GM12878 (cell line): ENCODE data around the gene ASPG. TPM values are rescaled to one million over a fixed set of nuclear protein-coding genes. Genes with fewer than 3 reads are reported as not detected.

Experiments
- ATAC-seq: fragments of 200-7000 bp; cut with Tn5 transposase; 3 replicates; pipeline ENCODE4 v1.9.1; 2020; ENCODE audit warnings: mild to moderate bottlenecking, moderate library complexity
- BruUV-seq: library from RNA; stranded (reverse); fragments of 400-500 nt; replicated peaks from 2 replicates; lab custom pipeline; 2021; lab: Mats Ljungman, UMichigan
- CTCF ChIA-PET: fragments of 300-600 bp; sonication (Branson Sonifier 250); formaldehyde crosslinking; extraction: SDS; loops from one replicate; lab custom pipeline; 2021; ENCODE audit warnings: inconsistent platforms; lab: Yijun Ruan, JAX
- POLR2A ChIA-PET: fragments of 350-600 bp; formaldehyde crosslinking; extraction: SDS; loops from one replicate; lab custom pipeline; 2021; ENCODE audit warnings: inconsistent platforms; lab: Charles Lee
- RAD21 ChIA-PET: fragments of 300-600 bp; sonication (Branson Sonifier 250); formaldehyde crosslinking; loops from one replicate; lab custom pipeline; 2023; ENCODE audit warnings: antibody characterized with exemption; ENCODE audit not compliant: unreplicated experiment; lab: Charles Lee
- SMC1A ChIA-PET: fragments of 300-600 bp; sonication (Branson Sonifier 250); formaldehyde crosslinking; loops from one replicate; lab custom pipeline; 2023; ENCODE audit not compliant: unreplicated experiment, uncharacterized antibody; lab: Charles Lee
- DNase-seq: peaks from one replicate; pipeline ENCODE4 v3.0.0-alpha.2; 2011; ENCODE audit warnings: low read depth, low spot score
- FAIRE-seq: peaks from 3 replicates; lab custom pipeline; 2011; peaks lifted over from hg19 to GRCh38; lab: Jason Lieb, UNC
- H2AFZ ChIP-seq: 2 replicates; pipeline ENCODE4 v1.6.0; 2011; ENCODE audit warnings: low read depth, low read length, control low read depth; ENCODE audit not compliant: control insufficient read depth
- H3K27ac ChIP-seq: 2 replicates; pipeline ENCODE4 v1.5.1; 2011; ENCODE audit warnings: control low read depth; ENCODE audit not compliant: control insufficient read depth, insufficient read depth
- H3K27me3 ChIP-seq, 2 experiments: replicated peaks in 1 of 2; 2 replicates each; pipeline versions ENCODE4 v1.6.0 to v1.6.1; 2011; ENCODE audit warnings: low read length in 1 of 2; ENCODE audit not compliant: control insufficient read depth in 2 of 2, insufficient read depth in 2 of 2
- H3K36me3 ChIP-seq, 2 experiments: 2 replicates each; pipeline ENCODE4 v1.5.1; 2011; ENCODE audit warnings: low read length in 1 of 2; ENCODE audit not compliant: control insufficient read depth in 2 of 2, insufficient read depth in 2 of 2
- H3K4me1 ChIP-seq: 2 replicates; pipeline ENCODE4 v1.6.1; 2011; ENCODE audit warnings: mild to moderate bottlenecking, low read length, moderate library complexity, mixed read lengths; ENCODE audit not compliant: control insufficient read depth, insufficient read depth
- H3K4me2 ChIP-seq: 2 replicates; pipeline ENCODE4 v1.6.0; 2011; ENCODE audit warnings: control low read depth; ENCODE audit not compliant: control insufficient read depth, insufficient read depth
- H3K4me3 ChIP-seq: fragments of 200-600 bp; sonication (generic); 2 replicates; pipeline ENCODE4 v1.5.1; 2016
- H3K79me2 ChIP-seq: 2 replicates; pipeline ENCODE4 v1.6.0; 2011; ENCODE audit warnings: low read length; ENCODE audit not compliant: control insufficient read depth, insufficient read depth
- H3K9ac ChIP-seq: 2 replicates; pipeline ENCODE4 v1.8.0; 2011; ENCODE audit warnings: low read length, control low read depth, mixed read lengths; ENCODE audit not compliant: control insufficient read depth, insufficient read depth
- H3K9me3 ChIP-seq: replicated peaks from 3 replicates; pipeline ENCODE4 v1.5.1; 2011; ENCODE audit warnings: mild to moderate bottlenecking, low read length; ENCODE audit not compliant: control insufficient read depth, insufficient read depth
- H4K20me1 ChIP-seq: 2 replicates; pipeline ENCODE4 v1.6.0; 2011; ENCODE audit not compliant: control insufficient read depth, insufficient read depth
- ASH2L ChIP-seq: fragments of 300-600, 200-600 bp; sonication (generic); IDR thresholded peaks from 2 replicates; pipeline ENCODE4 v1.6.1; 2017; ENCODE audit warnings: low read depth, mild to moderate bottlenecking, borderline replicate concordance
- EP300 ChIP-seq, 2 experiments: fragments of 150-350 bp in 1 of 2; IDR thresholded peaks; 2 replicates each; pipeline ENCODE4 v1.6.1; 2011 to 2012; ENCODE audit warnings: low read depth in 2 of 2, low read length in 2 of 2, borderline replicate concordance in 1 of 2, improper control_type of control experiment in 1 of 2, inconsistent platforms in 1 of 2; ENCODE audit not compliant: control insufficient read depth in 1 of 2
- MXI1 ChIP-seq: fragments of 150-350 bp; IDR thresholded peaks from 2 replicates; pipeline ENCODE4 v1.6.1; 2011; ENCODE audit warnings: low read depth, mild to moderate bottlenecking, inconsistent platforms, low read length, improper control_type of control experiment
- RAD21 ChIP-seq: IDR thresholded peaks from 2 replicates; pipeline ENCODE4 v1.6.1; 2011; ENCODE audit warnings: mild to moderate bottlenecking, low read depth, low read length, moderate library complexity; ENCODE audit not compliant: insufficient read depth
- RBBP5 ChIP-seq: fragments of 200-600 bp; sonication (generic); conservative IDR thresholded peaks from 2 replicates; pipeline ENCODE4 v1.6.1; 2016
- RCOR1 ChIP-seq: conservative IDR thresholded peaks from 2 replicates; pipeline ENCODE4 v1.6.1; 2012; ENCODE audit warnings: low read depth, low read length, improper control_type of control experiment
- RELA ChIP-seq: fragments of 450-650 bp; IDR thresholded peaks from 2 replicates; pipeline ENCODE4 v1.8.0; 2014; ENCODE audit warnings: borderline replicate concordance; ENCODE audit not compliant: partially characterized antibody
- SIX5 ChIP-seq: IDR thresholded peaks from 2 replicates; pipeline ENCODE4 v1.6.1; 2011; ENCODE audit warnings: mild to moderate bottlenecking, low read depth, low read length, moderate library complexity; ENCODE audit not compliant: severe bottlenecking
- SMARCA5 ChIP-seq: fragments of 450-650 bp; IDR thresholded peaks from 2 replicates; pipeline ENCODE4 v1.6.1; 2017; ENCODE audit warnings: mild to moderate bottlenecking
- TARDBP ChIP-seq: IDR thresholded peaks from 2 replicates; pipeline ENCODE4 v1.6.1; 2016; ENCODE audit warnings: borderline replicate concordance
- TCF3 ChIP-seq: IDR thresholded peaks from 2 replicates; pipeline ENCODE4 v1.6.1; 2012; ENCODE audit warnings: low read depth, mild to moderate bottlenecking, low read length, borderline replicate concordance; ENCODE audit not compliant: insufficient read depth
- ZZZ3 ChIP-seq: IDR thresholded peaks from 2 replicates; pipeline ENCODE4 v1.6.1; 2011; ENCODE audit warnings: low read depth; ENCODE audit not compliant: control insufficient read depth, insufficient read length
- WGBS: methylation state at CpG from one replicate; pipeline ENCODE4 v1.1.6; 2016; ENCODE audit warnings: low lambda C conversion rate; ENCODE audit not compliant: insufficient replicate concordance, insufficient coverage; ENCODE audit errors: missing lambda C conversion rate; 5-methylcytosine and 5-hydroxymethylcytosine counted together
- in situ Hi-C: fragments of 300-500 bp; cut with MboI; formaldehyde crosslinking; loops from 9 replicates; pipeline ENCODE4 v1.14.3; 2018; ENCODE audit warnings: mixed read lengths
- intact Hi-C: fragments of 100-400 bp; cut with micrococcal nuclease; formaldehyde crosslinking; loops from one replicate; pipeline ENCODE4 v1.14.2; 2022; ENCODE audit not compliant: unreplicated experiment
- polyA plus RNA-seq, 11 experiments: library from polyadenylated mRNA; depleted of rRNA in 4 of 11; unstranded in 6 of 11; stranded (reverse) in 5 of 11; fragments of >200 nt; fragmentation: Nextera tagmentation in 4 of 11; fragmentation: Illumina TruSeq in 1 of 11; extraction: Ambion mirVana in 4 of 11; extraction: Trizol in 1 of 11; gene quantifications; 1 replicate in 1 of 11; 2 replicates in 10 of 11; pipeline versions ENCODE4 v1.2.1 to v1.2.3, GENCODE V29; 2011 to 2016; ENCODE audit warnings: inconsistent platforms in 2 of 11, missing spikeins in 2 of 11, low read depth in 1 of 11
- total RNA-seq, 4 experiments: library from RNA; depleted of rRNA in 3 of 4; stranded (reverse); fragments of >200 nt in 3 of 4; fragmentation: Illumina TruSeq in 1 of 4; extraction: Trizol in 1 of 4; gene quantifications; 2 replicates each; pipeline versions ENCODE4 v1.2.1 to v1.2.3, GENCODE V29; 2013 to 2021
- TF ChIP-seq, protein P1 (sequence below): fragments of 450-650 bp; IDR thresholded peaks from 2 replicates; pipeline ENCODE4 v1.6.1; 2016; ENCODE audit warnings: mild to moderate bottlenecking, moderate library complexity, borderline replicate concordance
- TF ChIP-seq, protein P2 (sequence below): IDR thresholded peaks from 2 replicates; pipeline ENCODE4 v1.6.1; 2012; ENCODE audit warnings: low read depth, low read length, improper control_type of control experiment
- TF ChIP-seq, protein P3 (sequence below): fragments of 450-650 bp; IDR thresholded peaks from 2 replicates; pipeline ENCODE4 v1.6.1; 2014; ENCODE audit warnings: mild to moderate bottlenecking

Gene ASPG
- total and polyA plus RNA-seq, 10 of the 15 experiments (the other 5 are each of a cell fraction or from before 2014, with no cell fraction given) = not detected

DNA sequence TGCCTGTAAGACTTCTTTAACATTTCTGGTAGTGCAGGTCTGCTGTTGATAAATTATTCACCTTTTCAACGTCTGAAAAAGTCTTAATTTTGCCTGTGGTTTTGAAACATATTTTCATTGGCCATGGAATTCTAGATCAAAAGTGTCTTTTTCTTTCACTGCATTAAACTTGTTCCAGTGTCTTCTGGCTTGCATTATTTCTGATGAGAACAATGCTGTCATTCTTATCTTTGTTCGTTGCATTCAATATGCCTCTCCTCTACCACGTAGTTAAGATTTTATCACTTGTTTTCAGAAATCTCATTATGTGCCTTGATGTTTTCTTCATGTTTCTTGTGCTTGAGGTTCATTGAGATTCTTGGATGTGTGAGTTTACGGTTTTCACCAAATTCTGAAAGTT, 39.5 kb downstream of the ASPG start:
- Histone ChIP-seq H4K20me1 (no peaks in the 10 kb centered on the region), H3K27me3 (no peaks in the 10 kb centered on the region), H3K4me2 (no peak overlapping the region), H3K79me2 (no peaks in the 10 kb centered on the region), H3K9me3 (no peaks in the 10 kb centered on the region; the same call in 1 of the 3 replicates), H3K4me1 (no peaks in the 10 kb centered on the region), H3K9ac (no peak overlapping the region), H3K27ac (no peak overlapping the region), H3K4me3 (no peak overlapping the region), H2AFZ (no peak overlapping the region), H3K36me3 (no peaks in the 10 kb centered on the region)
- SMC1A ChIA-PET = no interaction called here
- DNase-seq (no peak), ATAC-seq (no peak), FAIRE-seq (no peak)
- CTCF ChIA-PET = interaction anchor here (2.0 kb wide), 1 partner anchor 47 kb away, joined by 5 read pairs; no protein-coding TSS in a partner anchor
- POLR2A ChIA-PET = no interaction called here
- in situ Hi-C loops = no loop called here
- no TSS peak for BruUV-seq
- intact Hi-C loops = no loop called here
- WGBS = 9% methylated on average over 4 of the region's 4 CpGs
- RAD21 ChIA-PET = no interaction called here
- TF ChIP-seq RCOR1 (no peak), RAD21 (no peak), SIX5 (no peak), TCF3 (no peak), RBBP5 (no peak), ZZZ3 (no peak), EP300 (IDR thresholded peaks at IDR 0.05; ENCODE audit: borderline replicate concordance in 1 of 2, control insufficient read depth in 1 of 2, low read depth in 2 of 2, low read length in 2 of 2) (no peak), MXI1 (no peak), TARDBP (no peak), SMARCA5 (no peak), RELA (no peak), ASH2L (no peak)
- TF ChIP-seq, protein P1, sequence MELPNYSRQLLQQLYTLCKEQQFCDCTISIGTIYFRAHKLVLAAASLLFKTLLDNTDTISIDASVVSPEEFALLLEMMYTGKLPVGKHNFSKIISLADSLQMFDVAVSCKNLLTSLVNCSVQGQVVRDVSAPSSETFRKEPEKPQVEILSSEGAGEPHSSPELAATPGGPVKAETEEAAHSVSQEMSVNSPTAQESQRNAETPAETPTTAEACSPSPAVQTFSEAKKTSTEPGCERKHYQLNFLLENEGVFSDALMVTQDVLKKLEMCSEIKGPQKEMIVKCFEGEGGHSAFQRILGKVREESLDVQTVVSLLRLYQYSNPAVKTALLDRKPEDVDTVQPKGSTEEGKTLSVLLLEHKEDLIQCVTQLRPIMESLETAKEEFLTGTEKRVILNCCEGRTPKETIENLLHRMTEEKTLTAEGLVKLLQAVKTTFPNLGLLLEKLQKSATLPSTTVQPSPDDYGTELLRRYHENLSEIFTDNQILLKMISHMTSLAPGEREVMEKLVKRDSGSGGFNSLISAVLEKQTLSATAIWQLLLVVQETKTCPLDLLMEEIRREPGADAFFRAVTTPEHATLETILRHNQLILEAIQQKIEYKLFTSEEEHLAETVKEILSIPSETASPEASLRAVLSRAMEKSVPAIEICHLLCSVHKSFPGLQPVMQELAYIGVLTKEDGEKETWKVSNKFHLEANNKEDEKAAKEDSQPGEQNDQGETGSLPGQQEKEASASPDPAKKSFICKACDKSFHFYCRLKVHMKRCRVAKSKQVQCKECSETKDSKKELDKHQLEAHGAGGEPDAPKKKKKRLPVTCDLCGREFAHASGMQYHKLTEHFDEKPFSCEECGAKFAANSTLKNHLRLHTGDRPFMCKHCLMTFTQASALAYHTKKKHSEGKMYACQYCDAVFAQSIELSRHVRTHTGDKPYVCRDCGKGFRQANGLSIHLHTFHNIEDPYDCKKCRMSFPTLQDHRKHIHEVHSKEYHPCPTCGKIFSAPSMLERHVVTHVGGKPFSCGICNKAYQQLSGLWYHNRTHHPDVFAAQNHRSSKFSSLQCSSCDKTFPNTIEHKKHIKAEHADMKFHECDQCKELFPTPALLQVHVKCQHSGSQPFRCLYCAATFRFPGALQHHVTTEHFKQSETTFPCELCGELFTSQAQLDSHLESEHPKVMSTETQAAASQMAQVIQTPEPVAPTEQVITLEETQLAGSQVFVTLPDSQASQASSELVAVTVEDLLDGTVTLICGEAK = no peak
- TF ChIP-seq, protein P2, sequence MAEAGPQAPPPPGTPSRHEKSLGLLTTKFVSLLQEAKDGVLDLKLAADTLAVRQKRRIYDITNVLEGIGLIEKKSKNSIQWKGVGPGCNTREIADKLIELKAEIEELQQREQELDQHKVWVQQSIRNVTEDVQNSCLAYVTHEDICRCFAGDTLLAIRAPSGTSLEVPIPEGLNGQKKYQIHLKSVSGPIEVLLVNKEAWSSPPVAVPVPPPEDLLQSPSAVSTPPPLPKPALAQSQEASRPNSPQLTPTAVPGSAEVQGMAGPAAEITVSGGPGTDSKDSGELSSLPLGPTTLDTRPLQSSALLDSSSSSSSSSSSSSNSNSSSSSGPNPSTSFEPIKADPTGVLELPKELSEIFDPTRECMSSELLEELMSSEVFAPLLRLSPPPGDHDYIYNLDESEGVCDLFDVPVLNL = no peak
- TF ChIP-seq, protein P3, sequence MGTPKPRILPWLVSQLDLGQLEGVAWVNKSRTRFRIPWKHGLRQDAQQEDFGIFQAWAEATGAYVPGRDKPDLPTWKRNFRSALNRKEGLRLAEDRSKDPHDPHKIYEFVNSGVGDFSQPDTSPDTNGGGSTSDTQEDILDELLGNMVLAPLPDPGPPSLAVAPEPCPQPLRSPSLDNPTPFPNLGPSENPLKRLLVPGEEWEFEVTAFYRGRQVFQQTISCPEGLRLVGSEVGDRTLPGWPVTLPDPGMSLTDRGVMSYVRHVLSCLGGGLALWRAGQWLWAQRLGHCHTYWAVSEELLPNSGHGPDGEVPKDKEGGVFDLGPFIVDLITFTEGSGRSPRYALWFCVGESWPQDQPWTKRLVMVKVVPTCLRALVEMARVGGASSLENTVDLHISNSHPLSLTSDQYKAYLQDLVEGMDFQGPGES = no peak
- TF ChIP-seq, all 136 proteins: peak for 0
